Skeletal muscle satellite cell (primary cell): ENCODE data around the gene SETD3.

Source experiments
- H3K27me3 ChIP-seq: 2 replicates; pipeline ENCODE4 v1.7.0; 2013; ENCODE audit warnings: low read length; ENCODE audit not compliant: control insufficient read depth, insufficient read depth
- H3K36me3 ChIP-seq: 2 replicates; pipeline ENCODE4 v1.7.0; 2013; ENCODE audit warnings: mild to moderate bottlenecking, control low read depth, low read length; ENCODE audit not compliant: insufficient read depth
- H3K4me1 ChIP-seq: 2 replicates; pipeline ENCODE4 v1.7.0; 2013; ENCODE audit warnings: low read length; ENCODE audit not compliant: control insufficient read depth, insufficient read depth
- H3K4me2 ChIP-seq: 2 replicates; pipeline ENCODE4 v1.7.0; 2013; ENCODE audit warnings: mild to moderate bottlenecking, low read length
- H3K4me3 ChIP-seq: 2 replicates; pipeline ENCODE4 v1.7.0; 2013; ENCODE audit warnings: low read length
- H3K9ac ChIP-seq: 2 replicates; pipeline ENCODE4 v1.7.0; 2013; ENCODE audit warnings: mild to moderate bottlenecking, low read depth, low read length, moderate library complexity
- H3K9me3 ChIP-seq: replicated peaks from 2 replicates; pipeline ENCODE4 v1.7.0; 2013; ENCODE audit warnings: mild to moderate bottlenecking, control low read depth, low read length

Gene SETD3

GRCh38 chr14:99425272-99425681 is 55.4 kb downstream of the SETD3 start:
- H3K4me1 ChIP-seq: peaks cover 9% of the 10 kb centered on the region
- H3K4me3 ChIP-seq: no peak overlapping the region
- H3K9me3 ChIP-seq: no peaks in the 10 kb centered on the region
- peaks cover 3% of the 10 kb centered on the region for H3K36me3 ChIP-seq
- H3K9ac ChIP-seq: no peak overlapping the region
- no peak overlapping the region for H3K4me2 ChIP-seq
- H3K27me3 ChIP-seq: no peaks in the 10 kb centered on the region

GRCh38 chr14:99424306-99424877 is 56.3 kb downstream of the SETD3 start:
- H3K9me3 ChIP-seq: no peaks in the 10 kb centered on the region
- no peak overlapping the region for H3K4me3 ChIP-seq
- H3K4me2 ChIP-seq: no peak overlapping the region
- H3K27me3 ChIP-seq: no peaks in the 10 kb centered on the region
- peaks cover 9% of the 10 kb centered on the region for H3K4me1 ChIP-seq
- H3K36me3 ChIP-seq: peaks cover 3% of the 10 kb centered on the region
- no peak overlapping the region for H3K9ac ChIP-seq

GRCh38 chr14:99423434-99423833 is 57.2 kb downstream of the SETD3 start:
- Histone ChIP-seq H3K36me3 (no peaks in the 10 kb centered on the region), H3K9ac (no peak overlapping the region), H3K9me3 (no peaks in the 10 kb centered on the region), H3K4me2 (no peak overlapping the region), H3K27me3 (no peaks in the 10 kb centered on the region), H3K4me3 (no peak overlapping the region), H3K4me1 (peaks cover 9% of the 10 kb centered on the region)

- no peaks in the 10 kb centered on the region for H3K36me3 ChIP-seq
- no peak overlapping the region for H3K4me2 ChIP-seq
- H3K27me3 ChIP-seq: no peaks in the 10 kb centered on the region
- no peaks in the 10 kb centered on the region for H3K9me3 ChIP-seq
- H3K4me1 ChIP-seq: peaks cover under 1% of the 10 kb centered on the region
- H3K4me3 ChIP-seq: no peak overlapping the region
- no peak overlapping the region for H3K9ac ChIP-seq
Observed at GRCh38 chr14:99422228-99423010, 58.2 kb downstream of the SETD3 start.

- Histone ChIP-seq H3K9me3 (no peaks in the 10 kb centered on the region), H3K4me1 (no peaks in the 10 kb centered on the region), H3K36me3 (no peaks in the 10 kb centered on the region), H3K27me3 (no peaks in the 10 kb centered on the region), H3K4me2 (no peak overlapping the region), H3K9ac (no peak overlapping the region), H3K4me3 (no peak overlapping the region)
Observed at GRCh38 chr14:99420711-99421110, 59.9 kb downstream of the SETD3 start.

GRCh38 chr14:99419905-99420304 is 60.8 kb downstream of the SETD3 start:
- H3K36me3 ChIP-seq: no peaks in the 10 kb centered on the region
- no peaks in the 10 kb centered on the region for H3K9me3 ChIP-seq
- peaks cover 5% of the 10 kb centered on the region for H3K4me1 ChIP-seq
- H3K27me3 ChIP-seq: no peaks in the 10 kb centered on the region
- H3K4me2 ChIP-seq: no peak overlapping the region
- H3K4me3 ChIP-seq: no peak overlapping the region
- no peak overlapping the region for H3K9ac ChIP-seq

GRCh38 chr14:99418242-99418641 is 62.4 kb downstream of the SETD3 start:
- Histone ChIP-seq H3K4me2 (no peak overlapping the region), H3K36me3 (no peaks in the 10 kb centered on the region), H3K4me3 (no peak overlapping the region), H3K9ac (no peak overlapping the region), H3K27me3 (no peaks in the 10 kb centered on the region), H3K9me3 (no peaks in the 10 kb centered on the region), H3K4me1 (peaks cover 5% of the 10 kb centered on the region)

GRCh38 chr14:99416909-99417308 is 63.8 kb downstream of the SETD3 start:
- Histone ChIP-seq H3K4me2 (no peak overlapping the region), H3K4me3 (no peak overlapping the region), H3K27me3 (no peaks in the 10 kb centered on the region), H3K9me3 (no peaks in the 10 kb centered on the region), H3K36me3 (no peaks in the 10 kb centered on the region), H3K4me1 (peaks cover 5% of the 10 kb centered on the region), H3K9ac (no peak overlapping the region)

GRCh38 chr14:99415496-99416281 is 65.0 kb downstream of the SETD3 start:
- H3K9ac ChIP-seq: no peak overlapping the region
- H3K4me1 ChIP-seq: peaks cover 5% of the 10 kb centered on the region
- H3K4me2 ChIP-seq: no peak overlapping the region
- no peaks in the 10 kb centered on the region for H3K9me3 ChIP-seq
- no peaks in the 10 kb centered on the region for H3K36me3 ChIP-seq
- H3K4me3 ChIP-seq: no peak overlapping the region
- no peaks in the 10 kb centered on the region for H3K27me3 ChIP-seq

GRCh38 chr14:99413911-99414310 is 66.7 kb downstream of the SETD3 start:
- H3K4me3 ChIP-seq: no peak overlapping the region
- no peaks in the 10 kb centered on the region for H3K36me3 ChIP-seq
- H3K9me3 ChIP-seq: no peaks in the 10 kb centered on the region
- H3K27me3 ChIP-seq: no peaks in the 10 kb centered on the region
- peaks cover 5% of the 10 kb centered on the region for H3K4me1 ChIP-seq
- no peak overlapping the region for H3K4me2 ChIP-seq
- no peak overlapping the region for H3K9ac ChIP-seq

- peaks cover 5% of the 10 kb centered on the region for H3K4me1 ChIP-seq
- no peaks in the 10 kb centered on the region for H3K27me3 ChIP-seq
- no peak overlapping the region for H3K4me2 ChIP-seq
- no peaks in the 10 kb centered on the region for H3K36me3 ChIP-seq
- H3K4me3 ChIP-seq: no peak overlapping the region
- no peaks in the 10 kb centered on the region for H3K9me3 ChIP-seq
- no peak overlapping the region for H3K9ac ChIP-seq
Observed at GRCh38 chr14:99413172-99413571, 67.5 kb downstream of the SETD3 start.
